A549 treated with Hydrocortisone at 1 μM for 4 hours (cell line): ENCODE results near the gene UGGT1. TPM values are rescaled to one million over a fixed set of nuclear protein-coding genes. Genes with fewer than 3 reads are reported as not detected.

Experiments
- total RNA-seq: library from RNA; stranded (reverse); fragments of 200-300 nt; extraction: Qiagen RNA extraction; gene quantifications from 5 replicates; pipeline ENCODE4 v1.2.3, GENCODE V29; 2022

Gene UGGT1, protein sequence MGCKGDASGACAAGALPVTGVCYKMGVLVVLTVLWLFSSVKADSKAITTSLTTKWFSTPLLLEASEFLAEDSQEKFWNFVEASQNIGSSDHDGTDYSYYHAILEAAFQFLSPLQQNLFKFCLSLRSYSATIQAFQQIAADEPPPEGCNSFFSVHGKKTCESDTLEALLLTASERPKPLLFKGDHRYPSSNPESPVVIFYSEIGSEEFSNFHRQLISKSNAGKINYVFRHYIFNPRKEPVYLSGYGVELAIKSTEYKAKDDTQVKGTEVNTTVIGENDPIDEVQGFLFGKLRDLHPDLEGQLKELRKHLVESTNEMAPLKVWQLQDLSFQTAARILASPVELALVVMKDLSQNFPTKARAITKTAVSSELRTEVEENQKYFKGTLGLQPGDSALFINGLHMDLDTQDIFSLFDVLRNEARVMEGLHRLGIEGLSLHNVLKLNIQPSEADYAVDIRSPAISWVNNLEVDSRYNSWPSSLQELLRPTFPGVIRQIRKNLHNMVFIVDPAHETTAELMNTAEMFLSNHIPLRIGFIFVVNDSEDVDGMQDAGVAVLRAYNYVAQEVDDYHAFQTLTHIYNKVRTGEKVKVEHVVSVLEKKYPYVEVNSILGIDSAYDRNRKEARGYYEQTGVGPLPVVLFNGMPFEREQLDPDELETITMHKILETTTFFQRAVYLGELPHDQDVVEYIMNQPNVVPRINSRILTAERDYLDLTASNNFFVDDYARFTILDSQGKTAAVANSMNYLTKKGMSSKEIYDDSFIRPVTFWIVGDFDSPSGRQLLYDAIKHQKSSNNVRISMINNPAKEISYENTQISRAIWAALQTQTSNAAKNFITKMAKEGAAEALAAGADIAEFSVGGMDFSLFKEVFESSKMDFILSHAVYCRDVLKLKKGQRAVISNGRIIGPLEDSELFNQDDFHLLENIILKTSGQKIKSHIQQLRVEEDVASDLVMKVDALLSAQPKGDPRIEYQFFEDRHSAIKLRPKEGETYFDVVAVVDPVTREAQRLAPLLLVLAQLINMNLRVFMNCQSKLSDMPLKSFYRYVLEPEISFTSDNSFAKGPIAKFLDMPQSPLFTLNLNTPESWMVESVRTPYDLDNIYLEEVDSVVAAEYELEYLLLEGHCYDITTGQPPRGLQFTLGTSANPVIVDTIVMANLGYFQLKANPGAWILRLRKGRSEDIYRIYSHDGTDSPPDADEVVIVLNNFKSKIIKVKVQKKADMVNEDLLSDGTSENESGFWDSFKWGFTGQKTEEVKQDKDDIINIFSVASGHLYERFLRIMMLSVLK (N-terminal part only)
- total RNA-seq, result 16.7 to 24.3 TPM (median 21.1 TPM) in 5 replicates

DNA sequence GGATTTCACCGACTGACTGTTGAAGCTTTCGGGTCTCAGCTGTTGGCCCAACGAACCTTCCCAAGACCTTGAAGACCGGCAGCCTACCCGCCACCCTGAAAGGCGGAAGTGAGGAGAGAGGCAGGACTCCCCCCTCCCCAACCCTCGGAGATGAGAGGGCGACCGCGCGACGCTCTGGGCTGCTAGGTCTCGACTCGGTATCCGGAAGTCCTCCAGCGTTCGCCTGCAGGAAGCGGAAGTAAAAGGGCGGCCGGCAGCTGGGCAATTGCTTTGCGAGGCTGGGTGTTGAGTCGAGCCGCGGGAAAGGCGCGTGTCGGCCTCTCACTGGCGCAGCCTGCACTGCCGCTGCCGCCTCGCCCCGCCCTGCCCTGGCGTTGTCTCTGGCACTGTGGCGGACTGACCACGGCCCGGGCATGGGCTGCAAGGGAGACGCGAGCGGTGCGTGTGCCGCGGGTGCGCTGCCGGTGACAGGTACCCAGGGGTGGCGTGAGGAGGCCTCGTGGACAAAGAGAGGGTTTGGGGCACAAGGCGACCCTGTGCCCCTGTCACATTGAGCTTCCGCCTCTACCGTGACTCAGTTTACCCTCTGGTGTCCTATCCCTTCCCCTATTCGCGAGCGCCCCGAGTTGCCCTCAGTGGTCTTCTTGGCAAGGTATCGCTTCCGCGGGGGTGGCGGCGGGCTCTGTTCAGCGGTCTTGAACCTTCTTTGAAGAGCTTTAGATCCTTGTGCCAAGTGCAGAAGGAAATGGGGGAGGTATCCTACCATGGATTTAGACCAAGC, at the start of gene UGGT1:
TSS of gene UGGT1 (plus strand) at position 256 of the 781 bp plus-strand sequence. CDS start at position 414, 158 bp downstream.

Other genes with a start within 250 kb of the UGGT1 start
- 51.1 to 58.9 TPM (median 53.1 TPM) in 5 replicates for gene POLR2D, start 233.0 kb upstream of the UGGT1 start, total RNA-seq
- 16.0 to 20.2 TPM (median 17.9 TPM) in 5 replicates for gene AMMECR1L, start 205.2 kb upstream of the UGGT1 start, total RNA-seq
- gene SAP130, start 63.1 kb upstream of the UGGT1 start, total RNA-seq, result 10.2 to 12.7 TPM (median 12.0 TPM) in 5 replicates
- 11.2 to 12.4 TPM (median 12.0 TPM) in 5 replicates for gene HS6ST1, start 227.7 kb downstream of the UGGT1 start, total RNA-seq